Small intestine (tissue), 7 donors: ENCODE results near the gene IL7R. TPM values are rescaled to one million over a fixed set of nuclear protein-coding genes. Genes with fewer than 3 reads are reported as not detected.

ENCODE experiments used
- DNase-seq, 2 donors: peaks; one replicate each; pipeline versions ENCODE4 v3.0.0 to v3.0.0-alpha.2; 2013
- FAIRE-seq: peaks from 2 replicates; lab custom pipeline; 2012; peaks lifted over from hg19 to GRCh38; lab: Jason Lieb, UNC
- H3K27ac ChIP-seq, 3 donors: one replicate each; pipeline ENCODE4 v1.5.1; 2013; ENCODE audit warnings: low read length in 2 of 3, mild to moderate bottlenecking in 2 of 3, control low read depth in 1 of 3, inconsistent platforms in 1 of 3, low read depth in 1 of 3, moderate library complexity in 1 of 3
- H3K27me3 ChIP-seq, 3 donors: one replicate each; pipeline ENCODE4 v1.6.1; 2013; ENCODE audit warnings: low read length in 3 of 3, inconsistent platforms in 1 of 3; ENCODE audit not compliant: control insufficient read depth in 3 of 3, insufficient read depth in 3 of 3
- H3K36me3 ChIP-seq, 3 donors: one replicate each; pipeline ENCODE4 v1.6.1; 2013; ENCODE audit warnings: low read length in 3 of 3, inconsistent platforms in 1 of 3, low read depth in 1 of 3, mild to moderate bottlenecking in 1 of 3, moderate library complexity in 1 of 3; ENCODE audit not compliant: control insufficient read depth in 3 of 3, insufficient read depth in 2 of 3
- H3K4me1 ChIP-seq, 3 donors: one replicate each; pipeline ENCODE4 v1.6.1; 2013; ENCODE audit warnings: low read length in 2 of 3, inconsistent platforms in 1 of 3, low read depth in 1 of 3, mild to moderate bottlenecking in 1 of 3, moderate library complexity in 1 of 3; ENCODE audit not compliant: control insufficient read depth in 3 of 3, insufficient read depth in 2 of 3
- H3K4me3 ChIP-seq, 3 donors: one replicate each; pipeline ENCODE4 v1.5.1; 2013; ENCODE audit warnings: low read length in 3 of 3, control low read depth in 1 of 3, inconsistent platforms in 1 of 3, low read depth in 1 of 3, mild to moderate bottlenecking in 1 of 3, moderate library complexity in 1 of 3
- H3K9me3 ChIP-seq, 2 donors: one replicate each; pipeline ENCODE4 v1.6.1; 2013; ENCODE audit warnings: low read depth in 1 of 2, low read length in 1 of 2; ENCODE audit not compliant: control insufficient read depth in 2 of 2, insufficient read depth in 1 of 2
- WGBS, 3 donors: extraction: QIAGEN DNeasy Blood & Tissue Kit; methylation state at CpG; one replicate each; pipeline ENCODE4 v1.1.7; 2013; 5-methylcytosine and 5-hydroxymethylcytosine counted together
- polyA plus RNA-seq, 4 donors: library from polyadenylated mRNA; stranded (reverse) in 3 of 4; unstranded in 1 of 4; fragments of 200-250 nt in 3 of 4; fragments of 120-200 nt in 1 of 4; gene quantifications; one replicate each; pipeline versions ENCODE4 v1.2.1 to v1.2.3, GENCODE V29; 2013
- donor health status: healthy with polysubstance abuse.
- donor health status: control.
- donor health status: control.
- donor health status: Bipolar disorder and iron deficiency.
- donor health status: healthy.

IL7R gene
- polyA plus RNA-seq, 4 donors, result 2.9 to 10.4 (median 7.0) TPM

GRCh38 chr5:35847961-35848360, 8.7 kb upstream of the IL7R start:
- DNase-seq, result no peak
- WGBS, 3 donors, result 61 to 67% (median 67%) methylated on average over 3 of the region's 3 CpGs
- H3K4me1 ChIP-seq, result no peaks in the 10 kb centered on the region
- FAIRE-seq, result no peak
- no peaks in the 10 kb centered on the region for H3K27me3 ChIP-seq
- H3K36me3 ChIP-seq, result no peaks in the 10 kb centered on the region
- peaks cover 0 to 17% of the 10 kb centered on the region in 2 donors for H3K9me3 ChIP-seq
- H3K27ac ChIP-seq, result no peak overlapping the region
- no peak overlapping the region for H3K4me3 ChIP-seq

GRCh38 chr5:35849860-35850259, 6.8 kb upstream of the IL7R start:
- FAIRE-seq, result no peak
- WGBS, 3 donors, result 82 to 86% (median 83%) methylated on average over 6 of the region's 6 CpGs
- no peak overlapping the region for H3K4me3 ChIP-seq

GRCh38 chr5:35850967-35851680, 5.6 kb upstream of the IL7R start:
- FAIRE-seq, result no peak
- Histone ChIP-seq H3K36me3 (no peaks in the 10 kb centered on the region), H3K4me3 (no peak overlapping the region), H3K27ac (no peak overlapping the region), H3K9me3 (peaks cover 0 to 4% of the 10 kb centered on the region in 2 donors), H3K27me3 (no peaks in the 10 kb centered on the region), H3K4me1 (no peaks in the 10 kb centered on the region)
- no peak for DNase-seq
- 29 to 53% (median 41%) methylated on average over 8 of the region's 8 CpGs for WGBS, 3 donors

More at GRCh38 chr5:35849860-35850259, 6.8 kb upstream of the IL7R start:
- H3K36me3 ChIP-seq, result no peaks in the 10 kb centered on the region
- H3K27ac ChIP-seq, result no peak overlapping the region
- H3K9me3 ChIP-seq, result peaks cover 0 to 15% of the 10 kb centered on the region in 2 donors
- no peaks in the 10 kb centered on the region for H3K27me3 ChIP-seq
- no peak for DNase-seq
- H3K4me1 ChIP-seq, result no peaks in the 10 kb centered on the region

GRCh38 chr5:35852084-35852734, 4.5 kb upstream of the IL7R start:
- Histone ChIP-seq H3K27ac (peak overlapping the region in 1 of 3 donors; percentile 66), H3K36me3 (no peaks in the 10 kb centered on the region), H3K27me3 (no peaks in the 10 kb centered on the region), H3K4me1 (no peaks in the 10 kb centered on the region), H3K4me3 (no peak overlapping the region), H3K9me3 (peaks cover 0 to 4% of the 10 kb centered on the region in 2 donors)
- FAIRE-seq, result no peak
- WGBS, 3 donors, result 65 to 71% (median 65%) methylated on average over 8 of the region's 8 CpGs
- DNase-seq, result no peak

GRCh38 chr5:35852773-35853172, 3.9 kb upstream of the IL7R start:
- Histone ChIP-seq H3K36me3 (no peaks in the 10 kb centered on the region), H3K27me3 (no peaks in the 10 kb centered on the region), H3K9me3 (peaks cover 0 to under 1% of the 10 kb centered on the region in 2 donors), H3K27ac (peak overlapping the region in 1 of 3 donors; percentile 66), H3K4me3 (no peak overlapping the region), H3K4me1 (no peaks in the 10 kb centered on the region)
- DNase-seq (no peak), FAIRE-seq (no peak)

GRCh38 chr5:35853631-35854030, 3.1 kb upstream of the IL7R start:
- DNase-seq (peak in 1 of 2 donors; percentile 47), FAIRE-seq (no peak)
- no peaks in the 10 kb centered on the region for H3K9me3 ChIP-seq
- WGBS, 3 donors, result 60 to 75% (median 69%) methylated on average over 3 of the region's 3 CpGs
- no peaks in the 10 kb centered on the region for H3K4me1 ChIP-seq
- peak overlapping the region in 2 of 3 donors; percentile 22 to 82 for H3K27ac ChIP-seq
- H3K27me3 ChIP-seq, result no peaks in the 10 kb centered on the region
- H3K36me3 ChIP-seq, result no peaks in the 10 kb centered on the region
- H3K4me3 ChIP-seq, result no peak overlapping the region

GRCh38 chr5:35854248-35854647, 2.4 kb upstream of the IL7R start:
- WGBS, 3 donors, result 65 to 95% (median 79%) methylated on average over 1 of the region's 1 CpG
- peak in 1 of 2 donors; percentile 73 for DNase-seq
- H3K27me3 ChIP-seq, result no peaks in the 10 kb centered on the region
- H3K4me1 ChIP-seq, result no peaks in the 10 kb centered on the region
- no peaks in the 10 kb centered on the region for H3K36me3 ChIP-seq
- no peak for FAIRE-seq
- H3K27ac ChIP-seq, result peak overlapping the region in 2 of 3 donors; percentile 22 to 82
- no peaks in the 10 kb centered on the region for H3K9me3 ChIP-seq
- no peak overlapping the region for H3K4me3 ChIP-seq

GRCh38 chr5:35855187-35855586, 1.5 kb upstream of the IL7R start:
- Histone ChIP-seq H3K9me3 (no peaks in the 10 kb centered on the region), H3K27me3 (no peaks in the 10 kb centered on the region), H3K4me3 (no peak overlapping the region), H3K27ac (peak overlapping the region in 1 of 3 donors; percentile 86), H3K4me1 (no peaks in the 10 kb centered on the region), H3K36me3 (peaks cover 0 to 2% (median 0%) of the 10 kb centered on the region in 3 donors)
- no peak for FAIRE-seq
- WGBS, 3 donors, result 76 to 97% (median 85%) methylated on average over 1 of the region's 1 CpG
- no peak for DNase-seq
